HEK293 (cell line): Measurements from ENCODE around the gene LSM7.

Experiments
- ATF2 ChIP-seq: fragments of 450-650 bp; formaldehyde crosslinking; IDR thresholded peaks from 2 replicates; pipeline ENCODE4 v1.5.1; 2016; ENCODE audit warnings: missing biosample characterization, missing genetic modification characterization, low read depth
- HOXC10 ChIP-seq: sonication (generic); formaldehyde crosslinking; IDR thresholded peaks from 2 replicates; pipeline ENCODE4 v1.8.1; 2023; ENCODE audit warnings: mild to moderate bottlenecking, missing genetic modification reagents
- REST ChIP-seq: fragments of 450-650 bp; formaldehyde crosslinking; IDR thresholded peaks from 2 replicates; pipeline ENCODE4 v1.5.1; 2016; ENCODE audit warnings: missing biosample characterization, missing genetic modification characterization
- ZBTB10 ChIP-seq: fragments of 450-650 bp; formaldehyde crosslinking; IDR thresholded peaks from 2 replicates; pipeline ENCODE4 v1.5.1; 2016; ENCODE audit warnings: missing biosample characterization, missing genetic modification characterization
- ZNF280C ChIP-seq: fragments of 450-650 bp; formaldehyde crosslinking; IDR thresholded peaks from 2 replicates; pipeline ENCODE4 v1.5.1; 2016; ENCODE audit warnings: missing biosample characterization, missing genetic modification characterization
- ZNF311 ChIP-seq: fragments of 450-650 bp; formaldehyde crosslinking; IDR thresholded peaks from 2 replicates; pipeline ENCODE4 v1.5.1; 2017; ENCODE audit warnings: missing biosample characterization, missing genetic modification characterization, borderline replicate concordance
- ZNF341 ChIP-seq: fragments of 450-650 bp; formaldehyde crosslinking; IDR thresholded peaks from 2 replicates; pipeline ENCODE4; 2016; ENCODE audit warnings: low read depth, missing biosample characterization, missing genetic modification characterization
- ZNF366 ChIP-seq: fragments of 450-650 bp; formaldehyde crosslinking; conservative IDR thresholded peaks from 2 replicates; pipeline ENCODE4 v1.5.1; 2016; ENCODE audit warnings: missing biosample characterization, missing genetic modification characterization
- ZNF768 ChIP-seq: fragments of 450-650 bp; formaldehyde crosslinking; IDR thresholded peaks from 2 replicates; pipeline ENCODE4 v1.5.1; 2018; ENCODE audit warnings: missing biosample characterization, mild to moderate bottlenecking, missing genetic modification characterization
- TF ChIP-seq, protein P1 (sequence below): fragments of 450-650 bp; formaldehyde crosslinking; IDR thresholded peaks from 2 replicates; pipeline ENCODE4 v1.5.1; 2016; ENCODE audit warnings: missing biosample characterization, missing genetic modification characterization
- TF ChIP-seq, protein P2 (sequence below): fragments of 450-650 bp; formaldehyde crosslinking; IDR thresholded peaks from 2 replicates; pipeline ENCODE4 v1.5.1; 2016; ENCODE audit warnings: missing biosample characterization, missing genetic modification characterization, low read depth
- TF ChIP-seq, protein P3 (sequence below): fragments of 450-650 bp; formaldehyde crosslinking; optimal IDR thresholded peaks from 2 replicates; pipeline ENCODE3; 2016; ENCODE audit warnings: missing biosample characterization, mild to moderate bottlenecking, missing genetic modification characterization

GRCh38 chr19:2311093-2311492, 17.3 kb downstream of the LSM7 start:
- TF ChIP-seq ZNF311 (tag by site-specific recombination) (no peak), HOXC10 (CRISPR knock-in tag) (no peak), ATF2 (tag by site-specific recombination) (no peak), ZNF341 (tag by site-specific recombination) (no peak), ZNF366 (tag by site-specific recombination) (no peak), ZNF280C (tag by site-specific recombination) (no peak), REST (no peak), ZBTB10 (tag by site-specific recombination) (no peak), ZNF768 (tag by site-specific recombination) (no peak)
- TF ChIP-seq, protein P1, sequence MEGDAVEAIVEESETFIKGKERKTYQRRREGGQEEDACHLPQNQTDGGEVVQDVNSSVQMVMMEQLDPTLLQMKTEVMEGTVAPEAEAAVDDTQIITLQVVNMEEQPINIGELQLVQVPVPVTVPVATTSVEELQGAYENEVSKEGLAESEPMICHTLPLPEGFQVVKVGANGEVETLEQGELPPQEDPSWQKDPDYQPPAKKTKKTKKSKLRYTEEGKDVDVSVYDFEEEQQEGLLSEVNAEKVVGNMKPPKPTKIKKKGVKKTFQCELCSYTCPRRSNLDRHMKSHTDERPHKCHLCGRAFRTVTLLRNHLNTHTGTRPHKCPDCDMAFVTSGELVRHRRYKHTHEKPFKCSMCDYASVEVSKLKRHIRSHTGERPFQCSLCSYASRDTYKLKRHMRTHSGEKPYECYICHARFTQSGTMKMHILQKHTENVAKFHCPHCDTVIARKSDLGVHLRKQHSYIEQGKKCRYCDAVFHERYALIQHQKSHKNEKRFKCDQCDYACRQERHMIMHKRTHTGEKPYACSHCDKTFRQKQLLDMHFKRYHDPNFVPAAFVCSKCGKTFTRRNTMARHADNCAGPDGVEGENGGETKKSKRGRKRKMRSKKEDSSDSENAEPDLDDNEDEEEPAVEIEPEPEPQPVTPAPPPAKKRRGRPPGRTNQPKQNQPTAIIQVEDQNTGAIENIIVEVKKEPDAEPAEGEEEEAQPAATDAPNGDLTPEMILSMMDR, result no peak
- TF ChIP-seq, protein P2, sequence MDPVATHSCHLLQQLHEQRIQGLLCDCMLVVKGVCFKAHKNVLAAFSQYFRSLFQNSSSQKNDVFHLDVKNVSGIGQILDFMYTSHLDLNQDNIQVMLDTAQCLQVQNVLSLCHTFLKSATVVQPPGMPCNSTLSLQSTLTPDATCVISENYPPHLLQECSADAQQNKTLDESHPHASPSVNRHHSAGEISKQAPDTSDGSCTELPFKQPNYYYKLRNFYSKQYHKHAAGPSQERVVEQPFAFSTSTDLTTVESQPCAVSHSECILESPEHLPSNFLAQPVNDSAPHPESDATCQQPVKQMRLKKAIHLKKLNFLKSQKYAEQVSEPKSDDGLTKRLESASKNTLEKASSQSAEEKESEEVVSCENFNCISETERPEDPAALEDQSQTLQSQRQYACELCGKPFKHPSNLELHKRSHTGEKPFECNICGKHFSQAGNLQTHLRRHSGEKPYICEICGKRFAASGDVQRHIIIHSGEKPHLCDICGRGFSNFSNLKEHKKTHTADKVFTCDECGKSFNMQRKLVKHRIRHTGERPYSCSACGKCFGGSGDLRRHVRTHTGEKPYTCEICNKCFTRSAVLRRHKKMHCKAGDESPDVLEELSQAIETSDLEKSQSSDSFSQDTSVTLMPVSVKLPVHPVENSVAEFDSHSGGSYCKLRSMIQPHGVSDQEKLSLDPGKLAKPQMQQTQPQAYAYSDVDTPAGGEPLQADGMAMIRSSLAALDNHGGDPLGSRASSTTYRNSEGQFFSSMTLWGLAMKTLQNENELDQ, result no peak
- TF ChIP-seq, protein P3, sequence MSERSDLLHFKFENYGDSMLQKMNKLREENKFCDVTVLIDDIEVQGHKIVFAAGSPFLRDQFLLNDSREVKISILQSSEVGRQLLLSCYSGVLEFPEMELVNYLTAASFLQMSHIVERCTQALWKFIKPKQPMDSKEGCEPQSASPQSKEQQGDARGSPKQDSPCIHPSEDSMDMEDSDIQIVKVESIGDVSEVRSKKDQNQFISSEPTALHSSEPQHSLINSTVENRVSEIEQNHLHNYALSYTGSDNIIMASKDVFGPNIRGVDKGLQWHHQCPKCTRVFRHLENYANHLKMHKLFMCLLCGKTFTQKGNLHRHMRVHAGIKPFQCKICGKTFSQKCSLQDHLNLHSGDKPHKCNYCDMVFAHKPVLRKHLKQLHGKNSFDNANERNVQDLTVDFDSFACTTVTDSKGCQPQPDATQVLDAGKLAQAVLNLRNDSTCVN (tag by site-specific recombination), result no peak
